ENCODE data around the gene FCN2. TPM values are rescaled to one million over a fixed set of nuclear protein-coding genes. Genes with fewer than 3 reads are reported as not detected.

The FCN2 gene
- total RNA-seq, 6 experiments from 2014 or later = 46.6 to 116 (median 77.3) TPM

DNA sequence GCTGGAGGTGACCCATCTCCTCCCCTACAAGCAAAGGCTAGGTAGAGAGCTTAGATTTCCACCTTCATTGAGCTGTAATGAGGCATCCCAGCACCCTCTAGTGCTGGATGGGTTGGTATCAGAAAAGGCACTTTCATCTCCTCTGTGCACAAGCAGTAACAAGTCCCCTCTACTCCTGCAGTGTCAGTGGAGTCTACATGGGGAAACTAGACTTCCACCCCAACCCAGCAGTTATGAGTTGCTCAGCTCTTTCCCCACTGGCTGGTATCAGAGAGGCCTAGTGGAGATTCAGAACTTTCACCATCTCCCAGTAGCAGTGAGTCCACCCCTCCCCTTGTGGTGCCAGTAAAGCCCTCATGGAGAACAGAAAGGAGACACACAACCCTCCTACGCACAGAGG, 19.2 kb downstream of the FCN2 start:
- intact Hi-C loops (cut with DNase I) = no loop called here
- H3K27ac ChIP-seq = no peak overlapping the region
- H3K36me3 ChIP-seq = no peaks in the 10 kb centered on the region
- no peak for TF ChIP-seq CTCF (IDR thresholded peaks at IDR 0.05)
- TF ChIP-seq POLR2A (IDR thresholded peaks at IDR 0.05) = no peak
- no peaks in the 10 kb centered on the region for H3K27me3 ChIP-seq
- H3K9me3 ChIP-seq = no peaks in the 10 kb centered on the region
- WGBS (ENCODE audit: insufficient coverage, low coverage, low lambda C conversion rate, missing lambda C conversion rate) = no CpG with 5 or more reads among the region's 1 CpG
- DNase-seq (no peak), ATAC-seq (no peak)
- no peak overlapping the region for H3K4me3 ChIP-seq
- no peaks in the 10 kb centered on the region for H3K4me1 ChIP-seq

- no peak overlapping the region for H3K4me3 ChIP-seq
- H3K36me3 ChIP-seq = no peaks in the 10 kb centered on the region
- DNase-seq (no peak), ATAC-seq (no peak)
- H3K9me3 ChIP-seq = no peaks in the 10 kb centered on the region
- no peak overlapping the region for H3K27ac ChIP-seq
- intact Hi-C loops (cut with DNase I) = no loop called here
- WGBS (ENCODE audit: insufficient coverage, low coverage, low lambda C conversion rate, missing lambda C conversion rate) = 24% methylated on average over 3 of the region's 3 CpGs
- no peaks in the 10 kb centered on the region for H3K4me1 ChIP-seq
- H3K27me3 ChIP-seq = no peaks in the 10 kb centered on the region
- TF ChIP-seq CTCF (IDR thresholded peaks at IDR 0.05) (no peak), POLR2A (IDR thresholded peaks at IDR 0.05) (no peak)
Observed at GRCh38 chr9:134902936-134903335, 22.3 kb downstream of the FCN2 start.

DNA sequence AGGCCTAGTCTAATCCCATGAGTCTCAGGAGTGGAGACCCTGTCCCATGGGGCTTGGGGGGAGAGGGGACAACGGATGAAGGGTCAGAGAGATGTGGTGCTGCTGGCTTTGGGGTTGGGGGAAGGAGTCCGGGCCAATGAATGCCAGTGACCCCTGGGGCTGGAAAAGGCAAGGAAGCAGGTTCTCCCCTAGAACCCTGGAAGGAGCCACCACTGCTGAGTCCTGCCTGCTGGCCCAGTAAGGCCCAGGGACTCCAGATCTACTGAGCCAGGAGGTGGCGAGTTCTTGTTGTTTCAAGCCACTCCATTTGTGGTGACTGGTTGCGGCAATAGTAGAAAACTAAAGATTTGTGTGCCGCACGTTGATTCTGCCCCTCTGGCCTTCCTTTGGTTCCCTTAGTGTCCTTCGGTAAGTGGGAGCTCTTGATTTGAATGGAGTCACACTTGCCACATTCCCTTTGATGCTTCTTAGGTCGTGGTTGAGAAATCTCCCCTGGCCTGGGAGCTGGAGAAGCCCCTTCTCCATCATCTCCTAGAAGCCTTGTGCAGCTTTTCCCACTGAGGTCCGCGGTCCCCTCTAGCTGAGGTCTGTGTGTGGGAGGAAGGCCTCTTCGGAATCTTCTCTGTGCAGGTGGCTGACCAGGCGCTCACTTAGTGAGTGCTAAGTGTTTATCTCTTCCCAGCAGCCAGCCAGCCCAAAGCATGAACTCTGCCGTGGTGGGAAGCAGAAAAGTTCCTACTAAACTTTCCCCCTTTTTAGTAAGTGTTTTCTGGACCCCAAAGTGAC, 28.1 kb downstream of the FCN2 start:
- TF ChIP-seq CTCF (IDR thresholded peaks at IDR 0.05) = no peak
- TF ChIP-seq POLR2A (IDR thresholded peaks at IDR 0.05) = no peak
- Histone ChIP-seq H3K9me3 (no peaks in the 10 kb centered on the region), H3K4me3 (no peak overlapping the region), H3K36me3 (no peaks in the 10 kb centered on the region), H3K27me3 (no peaks in the 10 kb centered on the region), H3K4me1 (no peaks in the 10 kb centered on the region), H3K27ac (no peak overlapping the region)
- no peak for ATAC-seq
- intact Hi-C loops (cut with DNase I) = no loop called here
- peak in 1 of 3 donors; percentile 23 for DNase-seq
- 52% methylated on average over 7 of the region's 13 CpGs for WGBS (ENCODE audit: insufficient coverage, low coverage, low lambda C conversion rate, missing lambda C conversion rate)

DNA sequence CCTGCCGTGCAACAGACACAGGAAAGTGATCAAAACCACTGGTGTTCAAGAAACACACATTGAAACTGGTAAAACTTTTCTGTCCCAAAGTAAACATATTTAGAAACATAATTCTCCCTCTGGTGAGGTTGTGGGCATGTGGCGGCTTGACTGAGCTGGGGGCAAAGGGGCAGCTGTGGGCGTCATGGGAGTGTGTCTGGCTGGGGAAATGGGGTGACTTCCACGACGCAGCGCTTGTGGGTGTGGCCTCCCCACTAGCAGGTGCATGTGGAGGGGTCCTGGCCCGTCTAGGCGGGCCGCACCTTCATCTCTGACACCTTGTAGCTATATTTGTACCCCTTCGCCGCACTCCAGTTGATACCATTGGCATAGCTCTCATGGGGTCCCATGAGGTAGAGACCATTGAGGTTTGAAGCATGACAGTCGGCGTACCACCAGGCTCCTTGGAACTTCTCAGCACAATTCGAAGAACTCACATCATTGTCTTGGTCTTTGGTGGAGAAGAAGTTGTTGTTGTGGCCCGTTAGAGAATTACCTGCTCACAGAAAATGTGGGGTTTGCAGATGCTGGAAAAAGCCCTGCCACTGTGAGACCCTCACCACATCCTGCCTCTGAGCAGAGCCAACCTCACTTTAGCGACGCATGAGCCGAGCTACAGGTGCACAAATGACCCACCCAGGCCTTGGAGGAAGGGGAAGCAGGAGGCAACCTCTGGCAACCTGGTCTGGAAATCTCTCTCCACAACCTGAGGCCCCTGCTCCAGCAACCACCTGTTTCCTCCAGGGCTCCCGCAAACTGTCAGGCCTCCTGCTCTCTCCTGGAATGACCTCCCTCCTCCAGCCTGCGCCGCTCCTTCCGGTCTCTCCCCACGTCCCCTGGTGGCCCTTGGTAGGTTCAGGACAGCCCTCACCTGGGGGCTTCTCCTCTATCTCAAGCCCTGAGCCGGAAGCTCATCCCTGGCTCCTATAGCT, 29.2 kb downstream of the FCN2 start:
- WGBS (ENCODE audit: insufficient coverage, low coverage, low lambda C conversion rate, missing lambda C conversion rate) = 54% methylated on average over 7 of the region's 24 CpGs
- TF ChIP-seq POLR2A (IDR thresholded peaks at IDR 0.05) (no peak), CTCF (IDR thresholded peaks at IDR 0.05) (no peak)
- Histone ChIP-seq H3K4me1 (no peaks in the 10 kb centered on the region), H3K27me3 (no peaks in the 10 kb centered on the region), H3K4me3 (no peak overlapping the region), H3K27ac (no peak overlapping the region), H3K36me3 (no peaks in the 10 kb centered on the region), H3K9me3 (no peaks in the 10 kb centered on the region)
- no peak for ATAC-seq
- intact Hi-C loops (cut with DNase I) = no loop called here
- DNase-seq = peak in 1 of 3 donors; percentile 38
